Measurements from ENCODE around the gene ADCY9. TPM values are rescaled to one million over a fixed set of nuclear protein-coding genes. Genes with fewer than 3 reads are reported as not detected.
"Not testable (repeated sequence)": the region's sequence is repeated elsewhere in the genome, so short reads cannot be mapped to it uniquely, and the experiment has no call there.

ADCY9 gene
- total RNA-seq, 1 donor from 2014 or later = 11.7 TPM

DNA sequence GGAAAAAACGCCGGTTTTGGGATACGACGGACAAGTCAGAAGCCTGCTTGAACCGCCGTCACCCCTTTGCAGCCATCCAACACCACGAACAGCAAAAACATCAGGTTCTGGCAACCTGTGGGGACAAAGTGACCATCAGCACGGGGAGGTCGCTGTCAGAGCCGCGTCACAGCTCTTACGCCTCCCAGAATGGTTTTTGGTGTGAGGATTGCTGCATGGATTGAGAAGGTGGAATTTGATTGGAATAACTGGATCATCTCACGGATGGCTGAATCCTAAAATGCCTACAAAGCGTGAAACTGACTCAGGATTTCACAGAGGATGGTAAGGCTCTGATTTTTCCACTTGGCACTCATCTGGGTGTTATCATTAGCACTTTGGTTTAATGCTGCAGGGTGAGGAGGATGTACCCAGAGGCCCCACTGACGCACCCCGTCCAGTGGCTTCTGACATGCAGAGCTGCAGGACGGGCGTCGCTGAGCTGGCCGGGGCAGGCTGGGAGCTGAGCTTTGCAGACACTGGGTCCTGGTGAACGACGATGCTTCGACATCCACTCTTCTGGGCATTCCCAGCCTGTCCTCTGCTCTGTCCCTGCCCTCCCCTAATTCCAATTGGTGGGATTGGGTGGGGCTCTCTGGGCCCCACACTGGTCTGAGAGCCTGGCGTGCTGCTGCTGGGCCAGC, 162.4 kb downstream of the ADCY9 start:
- no peak for DNase-seq (ENCODE audit: low spot score)

DNA sequence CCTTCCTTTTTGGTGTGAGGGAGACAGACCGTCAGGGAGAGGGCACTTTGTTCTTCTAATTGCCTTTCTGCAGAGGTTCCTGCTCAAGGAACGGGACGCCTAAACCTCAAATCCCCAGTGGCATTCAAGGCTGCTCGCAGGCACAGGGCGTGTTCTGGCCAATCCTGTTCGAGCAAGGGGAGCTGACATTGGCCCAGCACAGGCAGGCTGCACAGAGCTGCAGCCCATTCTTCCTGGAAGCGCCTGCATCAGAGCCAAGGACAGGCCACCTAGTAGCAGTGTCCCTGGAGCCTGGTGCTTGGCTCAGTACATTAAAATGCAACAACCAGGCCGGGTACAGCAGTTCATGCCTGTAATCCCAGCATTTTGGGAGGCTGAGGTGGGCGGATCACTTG, 163.5 kb downstream of the ADCY9 start:
- DNase-seq (ENCODE audit: low spot score) = no peak

DNA sequence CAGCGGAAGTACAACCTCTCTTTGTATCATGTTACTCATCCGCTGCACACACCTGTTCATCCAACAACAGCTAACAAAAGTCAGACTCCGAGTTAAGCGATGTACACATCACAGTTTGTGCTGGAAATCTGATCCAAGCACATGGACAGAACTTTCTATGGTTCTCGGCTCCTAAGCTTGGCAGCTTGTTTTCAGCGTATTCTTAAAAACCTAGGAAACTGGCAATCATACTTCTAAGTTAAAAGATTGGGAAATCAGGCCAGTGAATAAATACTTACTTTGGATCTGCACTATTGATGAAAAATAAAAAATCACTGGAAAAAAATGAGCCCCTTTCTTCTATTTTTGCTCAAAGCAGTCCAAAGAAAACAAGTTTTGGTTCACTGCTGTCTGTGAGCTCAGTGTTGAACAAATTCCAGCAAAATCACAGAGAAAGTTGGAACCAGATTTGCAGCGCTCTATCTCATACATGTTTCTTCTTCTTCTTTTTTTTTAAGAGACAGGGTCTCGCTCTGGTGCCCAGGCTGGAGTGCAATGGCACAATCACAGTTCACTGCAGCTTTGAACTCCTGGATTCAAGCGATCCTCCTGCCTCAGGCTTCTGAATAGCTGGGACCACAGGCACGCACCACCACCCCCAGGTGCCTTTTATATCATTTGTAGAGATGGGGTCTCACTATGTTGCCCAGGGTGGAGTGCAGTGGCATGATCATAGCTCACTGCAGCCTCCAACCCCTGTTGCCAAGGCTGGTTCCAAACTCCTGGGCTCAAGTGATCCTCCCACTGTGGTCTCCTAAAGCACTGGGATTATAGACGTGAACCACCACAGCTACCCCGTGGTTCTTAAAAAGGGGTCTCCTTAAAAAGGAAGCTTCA, 164.1 kb downstream of the ADCY9 start:
- no peak for DNase-seq (ENCODE audit: low spot score)

DNA sequence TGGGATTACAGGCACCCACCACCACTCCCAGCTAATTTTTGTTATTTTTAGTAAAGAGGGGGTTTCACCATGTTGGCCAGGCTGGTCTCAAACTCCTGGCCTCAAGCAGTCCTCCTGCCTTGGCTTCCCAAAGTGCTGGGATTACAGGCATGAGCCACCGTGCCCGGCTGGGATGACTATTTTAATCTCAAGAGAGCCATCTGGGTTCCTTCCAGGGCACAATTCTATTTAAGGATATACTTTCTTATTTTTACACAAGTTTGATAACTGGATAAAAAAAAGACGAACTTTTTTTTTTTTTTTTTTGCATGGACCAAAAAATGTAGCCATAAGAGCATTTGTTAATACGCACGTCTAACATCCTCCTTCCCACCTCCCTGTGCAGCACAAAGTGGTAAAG, 164.9 kb downstream of the ADCY9 start:
- not testable (repeated sequence) for DNase-seq (ENCODE audit: low spot score)

DNA sequence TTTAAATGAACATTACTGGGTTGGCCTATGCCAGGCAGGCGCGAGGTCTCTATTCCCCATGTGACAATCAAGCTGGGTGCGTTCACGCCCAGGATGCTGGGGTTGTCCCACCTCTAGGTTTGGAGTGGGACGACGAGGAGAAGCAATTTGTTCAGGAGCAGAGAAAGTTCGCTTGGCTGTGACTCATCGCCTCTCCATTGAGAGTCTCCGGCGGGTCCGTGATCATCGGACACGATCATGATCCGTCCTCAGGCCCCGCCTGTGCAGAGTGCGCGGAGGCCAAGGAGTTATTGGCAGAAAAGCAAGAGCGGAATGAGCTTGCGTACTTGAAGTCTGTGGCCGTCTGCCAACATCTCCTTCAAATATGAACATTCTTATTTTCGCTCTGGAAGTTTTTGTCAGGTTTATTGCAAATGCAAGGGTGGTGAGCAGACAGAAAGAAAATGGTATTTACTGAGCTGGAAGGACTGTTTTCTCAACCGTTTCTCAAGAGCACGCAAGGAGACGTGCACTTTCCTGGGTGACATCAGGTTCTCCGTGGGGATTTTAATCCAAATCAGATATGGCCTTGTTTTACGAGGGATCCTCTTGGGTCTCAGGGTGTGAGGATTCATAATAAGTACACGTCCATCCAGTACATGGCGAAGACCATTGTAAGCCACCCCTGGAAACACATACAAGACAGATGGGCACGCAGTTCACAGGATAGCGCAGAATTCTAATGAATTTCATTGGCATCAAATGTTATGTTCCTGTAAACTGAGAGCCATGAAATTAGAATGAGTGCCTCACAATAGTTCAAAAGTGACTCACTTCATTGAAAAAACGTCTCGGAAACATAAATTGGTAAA, 165.7 kb downstream of the ADCY9 start:
- peak; percentile 92 for DNase-seq (ENCODE audit: low spot score)

DNA sequence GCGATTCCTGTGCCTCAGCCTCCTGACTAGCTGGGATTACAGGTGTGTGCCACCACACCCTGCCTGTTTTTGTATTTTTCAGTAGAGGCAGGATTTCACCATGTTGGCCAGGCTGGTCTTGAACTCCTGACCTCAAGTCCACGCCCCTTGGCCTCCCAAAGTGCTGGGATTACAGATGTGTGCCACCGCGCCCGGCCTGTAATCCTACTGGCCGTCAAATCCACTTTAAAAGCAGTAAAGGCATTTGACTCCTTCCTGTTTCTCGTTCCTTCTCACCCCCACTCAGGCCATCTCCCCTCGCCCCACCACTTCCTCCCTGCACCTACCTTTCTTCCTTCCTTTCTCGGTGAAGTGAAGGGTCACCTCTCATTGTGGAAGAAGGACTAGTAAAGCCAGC, 166.3 kb downstream of the ADCY9 start:
- peak; percentile 64 for DNase-seq (ENCODE audit: low spot score)

DNA sequence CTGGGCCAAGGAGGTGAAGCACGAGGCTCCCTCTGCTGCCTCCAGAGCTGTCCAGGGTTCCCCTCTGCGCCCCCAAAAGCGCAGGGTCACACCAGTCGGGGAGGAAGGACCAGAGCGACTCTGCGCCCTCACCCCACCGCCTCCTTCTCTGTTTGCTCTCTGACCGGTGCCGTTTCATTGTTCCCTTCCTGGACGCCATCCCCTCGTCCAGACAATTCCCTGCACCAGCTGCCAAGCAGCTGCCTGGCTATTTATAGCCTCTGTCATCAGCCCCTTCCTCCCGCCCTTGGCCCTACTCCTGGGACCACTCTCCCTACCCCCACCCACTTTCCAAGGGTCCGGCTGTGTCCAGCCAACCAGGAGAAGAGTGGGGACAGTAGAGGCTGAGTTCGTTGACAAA, 167.0 kb downstream of the ADCY9 start:
- DNase-seq (ENCODE audit: low spot score) = no peak

DNA sequence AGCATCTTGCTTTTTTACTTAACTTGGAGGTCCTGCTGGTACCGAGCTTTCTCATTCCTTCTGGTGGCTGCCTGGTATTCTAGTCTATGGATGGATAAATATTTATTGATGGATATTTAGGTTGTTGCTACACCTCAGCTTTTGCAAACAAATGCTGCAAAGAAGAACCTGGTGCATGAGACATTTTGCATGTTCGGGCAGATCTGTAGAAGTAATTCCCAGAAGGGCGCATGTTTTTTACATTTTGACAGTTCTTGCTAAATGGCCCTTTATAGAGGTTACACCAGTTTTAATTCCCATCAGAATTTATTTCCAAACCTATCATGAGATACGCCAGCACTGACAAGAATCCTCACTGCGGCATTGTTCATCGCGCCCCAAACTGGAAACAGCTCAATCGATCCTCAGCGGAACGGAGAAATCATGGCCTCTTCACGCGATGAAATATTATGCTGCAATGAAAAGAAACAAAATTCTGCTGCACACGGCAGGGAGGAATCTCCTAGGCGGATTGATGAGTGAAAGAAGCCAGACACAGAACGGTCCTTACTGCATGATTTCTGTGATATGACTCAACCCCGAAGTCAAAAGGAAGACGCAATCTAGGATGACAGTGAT, 167.8 kb downstream of the ADCY9 start:
- DNase-seq (ENCODE audit: low spot score) = no peak

DNA sequence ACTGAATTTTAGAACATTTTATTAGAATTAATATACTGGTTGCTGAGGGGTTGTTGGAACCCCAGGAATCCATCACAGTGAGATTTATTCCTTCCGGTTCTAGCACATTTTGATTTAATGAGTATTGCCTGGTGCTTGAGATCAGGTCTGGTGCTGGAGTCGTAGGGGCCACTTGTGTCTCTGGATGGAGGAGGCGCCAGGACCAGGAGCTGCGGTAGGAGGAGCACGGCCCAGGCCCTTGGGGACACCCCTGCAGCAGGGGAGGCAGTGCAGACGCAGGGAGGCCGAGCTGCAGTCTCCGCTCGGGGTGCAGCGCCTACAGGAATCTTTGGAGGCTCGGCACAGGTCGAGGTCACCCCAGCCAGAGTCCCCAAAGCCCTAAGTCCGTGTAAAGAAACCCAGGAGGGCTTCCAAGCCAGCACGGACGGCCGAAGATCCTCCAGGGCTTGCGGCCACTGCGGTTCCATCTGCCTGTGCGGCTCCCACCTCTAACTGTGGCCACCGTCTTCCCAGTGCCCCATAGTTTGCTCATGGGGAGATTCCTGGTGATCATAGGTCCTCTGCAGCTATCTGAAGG, 169.6 kb downstream of the ADCY9 start:
- peak; percentile 59 for DNase-seq (ENCODE audit: low spot score)

DNA sequence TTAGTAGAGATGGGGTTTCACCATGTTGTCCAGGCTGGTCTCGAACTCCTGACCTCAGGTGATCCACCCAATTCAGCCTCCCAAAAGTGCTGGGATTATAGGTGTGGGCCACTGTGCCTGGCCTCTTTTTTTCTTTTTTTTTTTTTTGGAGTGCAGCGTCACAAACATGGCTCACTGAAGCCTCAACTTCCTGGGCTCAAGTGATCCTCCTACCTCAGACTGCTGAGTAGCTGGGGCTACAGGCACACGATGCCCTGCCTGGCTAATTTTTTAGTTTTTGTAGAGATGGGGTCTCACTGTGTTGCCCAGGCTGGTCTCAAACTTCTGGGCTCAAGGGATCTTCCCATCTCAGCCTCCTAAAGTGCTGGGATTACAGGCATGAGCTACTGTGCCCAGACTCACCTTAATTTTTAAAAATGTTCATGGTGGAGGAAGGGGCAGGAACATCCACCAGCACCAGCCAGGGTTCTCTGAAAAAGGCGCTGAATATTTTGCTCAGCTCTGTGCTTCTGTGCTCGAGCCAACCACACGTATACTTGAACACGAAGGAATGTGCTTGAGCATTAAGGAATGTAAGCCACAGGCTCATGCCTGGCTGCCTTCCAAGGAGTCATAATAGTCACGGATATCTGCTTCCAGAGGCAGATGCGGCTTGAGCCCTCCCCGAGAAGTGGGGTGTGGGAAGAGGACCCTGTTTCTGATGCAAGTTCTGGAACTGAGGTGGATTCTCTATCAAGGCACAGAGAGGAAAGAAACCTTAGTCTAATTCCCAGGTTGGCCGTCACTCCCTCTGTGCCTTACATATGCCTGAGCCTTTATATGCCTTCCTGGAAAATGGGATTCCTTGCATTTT, 170.3 kb downstream of the ADCY9 start:
- peak; percentile 55 for DNase-seq (ENCODE audit: low spot score)

DNA sequence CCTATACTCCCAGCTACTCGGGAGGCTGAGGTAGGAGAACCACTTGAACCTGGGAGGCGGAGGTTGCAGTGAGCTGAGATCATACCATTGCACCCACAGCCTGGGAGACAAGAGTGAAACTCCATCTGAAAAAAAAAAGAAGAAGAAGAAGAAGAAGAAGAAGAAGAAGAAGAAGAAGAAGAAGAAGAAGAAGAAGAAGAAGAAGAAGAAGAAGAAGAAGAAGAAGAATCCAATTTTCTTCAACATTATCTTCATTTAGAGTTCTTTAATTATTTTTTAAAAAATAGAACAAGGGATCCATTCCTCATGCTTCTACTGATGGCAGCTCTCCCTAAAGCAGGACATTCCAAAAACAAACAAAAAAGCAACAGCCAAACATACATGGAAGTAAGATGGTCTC, 171.8 kb downstream of the ADCY9 start:
- DNase-seq (ENCODE audit: low spot score) = not testable (repeated sequence)

DNA sequence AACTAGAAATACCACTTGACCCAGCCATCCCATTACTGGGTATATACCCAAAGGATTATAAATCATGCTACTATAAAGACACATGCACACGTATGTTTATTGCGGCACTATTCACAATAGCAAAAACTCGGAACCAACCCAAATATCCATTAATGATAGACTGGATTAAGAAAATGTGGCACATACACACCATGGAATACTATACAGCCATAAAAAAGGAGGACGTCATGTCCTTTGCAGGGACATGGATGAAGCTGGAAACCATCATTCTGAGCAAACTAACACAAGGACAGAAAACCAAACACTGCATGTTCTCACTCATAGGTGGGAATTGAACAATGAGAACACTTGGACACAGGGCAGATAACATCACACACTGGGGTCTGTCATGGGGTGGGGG, 174.1 kb downstream of the ADCY9 start:
- not testable (repeated sequence) for DNase-seq (ENCODE audit: low spot score)

DNA sequence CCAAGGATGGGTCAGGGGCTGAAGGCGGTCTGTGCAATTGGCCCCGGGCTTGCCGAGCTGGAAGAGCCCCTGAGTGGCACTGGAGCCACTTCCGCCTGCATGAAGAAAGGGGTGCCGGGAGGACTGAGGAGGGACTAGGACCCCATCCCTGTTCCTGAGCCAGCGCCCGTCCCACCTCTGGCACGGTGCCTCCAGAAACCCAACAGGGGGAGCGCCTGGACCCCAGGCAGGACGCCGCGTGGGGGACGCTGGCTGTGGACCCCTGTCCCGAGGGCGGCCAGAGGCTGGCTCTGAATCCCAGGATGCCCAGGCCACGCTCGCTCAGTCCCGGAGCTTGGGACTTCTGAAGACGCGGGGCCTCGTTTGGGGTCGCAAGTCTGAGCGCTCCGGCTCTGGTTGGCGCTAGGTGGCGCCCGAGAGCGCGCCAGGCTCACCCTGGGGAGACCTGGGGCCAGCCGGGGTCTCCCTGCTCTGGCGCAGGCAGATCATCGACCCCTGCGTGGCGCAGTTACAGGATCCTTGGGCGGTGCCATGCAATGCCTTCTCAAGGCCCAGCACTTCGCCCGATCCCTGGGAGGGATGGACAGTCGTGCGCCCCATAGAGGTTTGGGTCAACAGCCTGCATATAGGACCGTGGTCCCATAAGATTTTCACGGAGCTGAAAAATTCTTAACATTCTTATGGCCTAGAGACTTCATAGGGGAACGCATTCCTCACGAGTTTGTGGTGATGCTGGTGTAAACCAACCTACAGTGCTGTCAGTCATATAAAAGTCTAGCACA, 177.2 kb downstream of the ADCY9 start:
- DNase-seq (ENCODE audit: low spot score) = peak; percentile 91

DNA sequence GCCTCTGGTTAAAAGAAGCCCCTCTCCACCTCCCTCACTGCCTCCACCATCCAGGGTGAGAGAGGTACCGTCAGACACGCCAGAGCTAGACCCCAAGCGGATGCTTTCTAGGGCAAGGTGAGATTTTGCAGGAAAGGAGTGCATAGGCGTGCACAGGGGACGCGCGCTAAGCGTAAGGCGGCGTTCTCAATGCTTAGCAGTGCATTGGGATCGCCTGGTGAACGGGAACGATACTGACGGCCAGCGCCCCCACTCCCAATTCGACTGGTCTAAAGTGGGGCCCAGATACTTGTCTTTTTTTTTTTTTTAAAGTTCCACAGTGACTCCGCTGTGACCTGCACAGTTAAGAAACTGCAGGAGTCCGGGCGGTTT, 177.8 kb downstream of the ADCY9 start:
- peak; percentile 20 for DNase-seq (ENCODE audit: low spot score)

DNA sequence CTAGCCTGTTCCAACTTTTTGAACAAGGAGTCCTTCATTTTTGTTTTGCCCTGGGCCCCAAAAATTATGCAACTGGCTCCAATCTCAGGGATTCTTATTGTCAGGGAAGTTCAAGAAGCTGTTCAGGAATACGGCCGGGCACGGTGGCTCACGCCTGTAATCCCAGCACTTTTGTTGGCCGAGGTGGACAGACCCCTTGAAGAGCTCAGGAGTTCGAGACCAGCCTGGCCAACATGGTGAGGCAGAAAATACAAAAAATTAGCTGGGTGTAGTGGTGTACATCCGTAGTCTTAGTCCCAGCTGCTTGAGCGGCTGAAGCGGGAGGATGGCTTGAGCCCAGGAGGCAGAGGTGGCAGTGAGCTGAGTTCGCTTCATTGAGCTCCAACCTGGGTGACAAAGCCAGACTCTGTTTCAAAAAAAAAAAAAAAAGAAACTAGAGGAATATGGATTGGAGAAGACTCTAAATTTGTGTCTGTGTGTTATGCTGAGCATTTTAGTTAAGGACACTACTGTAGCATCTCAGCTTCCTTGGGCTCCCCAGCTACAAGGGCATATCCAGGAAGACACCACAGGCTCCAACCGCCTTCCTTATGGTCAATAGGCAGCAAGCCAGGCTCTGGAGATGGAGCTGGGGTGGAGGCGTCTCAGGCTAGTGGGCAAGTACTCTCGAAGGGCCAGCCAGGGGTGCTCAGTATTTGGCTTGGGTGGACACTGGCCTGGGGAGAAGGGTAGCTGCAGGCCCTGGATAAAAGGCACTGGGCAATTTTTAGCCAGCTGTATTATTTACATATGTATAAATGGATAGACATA, 179.0 kb downstream of the ADCY9 start:
- peak; percentile 59 for DNase-seq (ENCODE audit: low spot score)

DNA sequence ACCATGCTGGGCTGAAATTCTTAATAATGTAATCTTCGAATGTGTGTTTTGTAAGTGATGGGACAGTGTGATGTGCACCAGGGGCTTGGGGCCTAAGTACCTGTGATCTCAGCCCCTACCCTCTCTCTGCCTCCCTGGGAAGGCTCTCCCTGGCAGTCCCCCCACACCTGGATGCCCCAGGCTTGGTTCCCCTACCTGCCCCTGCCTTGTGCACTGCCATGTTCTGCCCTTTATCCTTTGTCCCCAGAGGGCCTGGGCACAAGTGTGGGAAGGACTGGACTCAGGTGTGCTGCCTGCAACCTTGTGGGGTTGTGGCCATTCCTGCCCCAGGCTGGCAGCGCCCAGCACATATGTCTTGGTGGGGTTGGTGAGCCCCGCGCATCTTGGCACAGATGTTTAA, 180.3 kb downstream of the ADCY9 start:
- peak; percentile 67 for DNase-seq (ENCODE audit: low spot score)

DNA sequence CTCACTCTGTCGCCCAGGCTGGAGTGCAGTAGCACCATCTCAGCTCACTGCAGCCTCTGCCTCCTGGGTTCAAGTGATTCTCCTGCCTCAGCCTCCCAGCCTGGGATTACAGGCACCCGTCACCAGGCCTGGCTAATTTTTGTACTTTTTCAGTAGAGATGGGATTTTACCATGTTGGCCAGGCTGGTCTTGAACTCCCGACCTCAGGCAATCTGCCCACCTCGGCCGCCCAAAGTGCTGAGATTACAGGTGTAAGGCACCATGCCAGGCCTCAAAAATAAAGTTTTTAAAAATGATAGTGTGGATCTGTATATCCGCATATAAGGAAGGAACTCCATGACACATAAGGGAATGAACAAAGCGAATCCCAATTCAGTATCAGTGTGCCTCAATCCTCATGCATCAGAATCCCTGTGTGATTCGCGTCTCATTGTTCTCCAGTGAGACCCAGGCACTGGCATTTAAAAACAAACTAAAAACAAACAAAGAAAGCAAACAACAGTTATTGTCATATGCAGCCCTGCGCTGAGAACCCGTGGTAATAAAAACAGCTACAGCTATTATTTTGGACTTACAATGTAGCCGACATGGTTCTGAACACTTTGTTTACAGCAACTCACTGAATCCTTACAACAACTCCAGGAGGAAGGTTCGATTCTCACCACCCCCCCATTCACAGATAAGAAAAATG, 181.6 kb downstream of the ADCY9 start:
- peak; percentile 67 for DNase-seq (ENCODE audit: low spot score)

DNA sequence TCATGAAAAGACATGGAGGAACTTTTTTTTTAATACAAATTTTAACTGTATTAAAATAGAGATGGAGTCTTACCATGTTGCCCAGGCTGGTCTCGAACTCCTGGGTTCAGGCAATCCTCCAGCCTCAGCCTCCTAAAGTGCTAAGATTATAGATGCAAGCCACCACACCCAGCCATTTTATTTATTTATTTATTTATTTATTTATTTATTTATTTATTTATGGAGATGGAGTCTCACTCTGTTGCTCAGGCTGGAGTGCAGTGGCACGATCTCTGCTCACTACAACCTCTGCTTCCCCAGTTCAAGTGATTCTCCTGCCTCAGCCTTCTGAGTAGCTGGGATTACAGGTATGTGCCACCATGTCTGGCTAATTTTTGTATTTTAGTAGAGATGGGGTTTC, 189.1 kb downstream of the ADCY9 start:
- not testable (repeated sequence) for DNase-seq (ENCODE audit: low spot score)
